IPS DF 19.7 (cell line): ENCODE results near the gene SCUBE1.

Experiments used
- DNase-seq: peaks from one replicate; pipeline ENCODE4 v3.0.0-alpha.2; 2013; ENCODE audit warnings: low read depth, low spot score

Gene SCUBE1

GRCh38 chr22:43200031-43200430 lies 143.1 kb downstream of the SCUBE1 start:
- no peak for DNase-seq

DNA sequence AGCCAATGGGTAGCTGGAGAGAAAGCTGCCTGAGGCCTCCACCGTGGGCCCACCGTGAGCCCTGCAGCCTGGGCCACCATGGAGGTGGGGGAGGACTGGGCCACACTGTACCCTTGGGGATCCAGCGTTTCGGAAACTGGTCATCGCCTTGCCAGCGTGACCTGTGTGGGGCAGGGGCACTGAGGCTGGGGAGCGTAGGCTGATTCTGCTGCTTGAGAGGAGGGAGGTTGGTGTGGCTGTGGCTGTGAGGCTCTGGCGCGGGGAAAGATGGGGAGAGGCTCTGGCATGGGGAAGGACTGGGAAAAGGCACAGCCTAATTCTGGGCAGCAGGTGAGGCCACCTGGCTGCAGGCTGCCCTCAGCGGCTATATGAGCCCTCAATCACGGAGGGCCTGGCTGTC lies 143.6 kb downstream of the SCUBE1 start:
- no peak for DNase-seq

DNA sequence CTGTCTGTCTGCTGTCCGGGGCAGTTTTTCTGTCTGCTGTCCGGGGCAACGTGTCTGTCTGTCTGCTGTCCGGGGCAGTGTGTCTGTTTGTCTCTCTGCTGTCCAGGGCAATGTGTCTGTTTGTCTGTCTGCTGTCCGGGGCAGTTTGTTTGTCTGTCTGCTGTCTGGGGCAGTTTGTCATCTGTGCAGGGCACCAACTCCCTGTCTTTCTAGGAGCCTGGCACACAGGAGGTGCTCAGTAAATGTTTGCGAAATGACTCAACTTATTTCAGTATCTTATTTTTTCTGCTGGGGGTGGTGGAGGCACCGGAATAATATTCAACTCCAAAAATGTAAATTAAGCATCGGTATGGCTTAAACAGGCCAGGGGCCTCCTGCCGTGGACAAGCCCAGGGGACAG lies 144.2 kb downstream of the SCUBE1 start:
- no peak for DNase-seq

- DNase-seq: no peak
These were observed 145.0 kb downstream of the SCUBE1 start for GRCh38 chr22:43198126-43198525.

GRCh38 chr22:43197271-43197941 lies 145.8 kb downstream of the SCUBE1 start:
- no peak for DNase-seq

DNA sequence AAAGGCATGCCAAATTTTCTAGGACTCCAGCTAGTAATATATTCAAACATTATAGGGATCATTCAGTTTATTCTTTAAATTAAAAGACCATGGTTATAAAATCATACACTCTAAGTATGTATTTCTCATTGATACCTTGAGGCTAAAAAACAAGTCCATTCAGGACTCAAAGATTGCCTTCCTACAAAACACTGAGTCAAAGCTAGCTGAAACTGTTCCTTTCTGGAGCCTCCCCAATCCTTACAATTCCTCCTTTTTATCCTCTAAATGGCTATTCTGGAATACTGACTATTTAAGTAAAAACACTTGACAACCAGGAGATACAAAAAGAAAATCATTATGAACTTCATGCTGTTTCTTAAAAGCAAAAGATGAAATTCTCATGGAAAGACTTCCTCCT lies 151.3 kb downstream of the SCUBE1 start:
- no peak for DNase-seq

GRCh38 chr22:43188829-43189545 lies 154.2 kb downstream of the SCUBE1 start:
- no peak for DNase-seq

DNA sequence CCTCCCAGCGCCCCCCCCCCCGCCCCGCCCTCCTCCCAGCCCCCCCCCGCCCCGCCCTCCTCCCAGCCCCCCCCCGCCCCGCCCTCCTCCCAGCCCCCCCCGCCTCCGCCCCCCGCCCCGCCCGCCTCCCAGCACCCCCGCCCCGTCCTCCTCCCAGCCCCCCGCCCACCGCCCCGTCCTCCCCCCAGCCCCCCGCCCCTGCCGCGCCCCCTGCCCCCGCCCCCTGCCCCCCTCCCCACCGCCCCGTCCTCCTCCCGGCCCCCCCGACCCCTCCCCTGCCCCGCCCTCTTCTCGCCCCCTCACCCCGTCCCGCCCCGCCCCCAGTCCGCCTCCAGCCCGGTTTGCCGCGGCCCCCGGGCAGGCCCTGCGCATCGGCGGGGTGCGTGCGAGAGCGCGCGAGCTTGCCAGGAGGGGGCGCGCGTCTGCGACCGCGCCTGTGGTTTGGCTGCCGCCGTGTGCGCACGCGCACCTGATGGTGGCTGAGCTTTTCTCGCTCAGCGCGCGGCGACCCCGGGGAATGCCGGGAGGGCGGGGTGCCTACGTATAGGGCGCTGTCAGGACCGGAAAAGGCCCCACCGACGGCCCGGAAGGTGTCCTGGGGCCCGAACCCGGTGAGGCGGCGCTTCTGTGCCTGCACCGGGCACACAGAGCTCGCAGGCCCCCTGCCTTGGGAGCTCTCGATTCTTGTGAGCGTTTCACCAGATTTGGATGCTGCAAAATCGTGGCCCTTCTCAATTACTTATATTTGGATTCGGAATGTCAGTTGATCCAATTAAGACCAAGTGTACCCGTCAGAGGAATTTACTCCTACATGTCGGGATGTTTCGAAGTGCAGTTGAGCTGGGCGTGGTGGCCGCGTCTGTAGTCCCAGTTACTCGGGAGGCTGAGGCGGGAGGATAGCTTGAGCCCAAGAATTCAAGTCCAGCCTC lies 155.7 kb downstream of the SCUBE1 start:
- DNase-seq: peak; percentile 54

- DNase-seq: no peak
These were observed 156.7 kb downstream of the SCUBE1 start, which contains the start of gene TTLL12 for GRCh38 chr22:43186272-43187170. TSS of gene TTLL12 (minus strand) at chr22:43187134. CDS start at chr22:43187069, 65 bp downstream.

- DNase-seq: no peak
These were observed 157.3 kb downstream of the SCUBE1 start for GRCh38 chr22:43185860-43186261.

GRCh38 chr22:43183496-43184277 lies 159.5 kb downstream of the SCUBE1 start:
- no peak for DNase-seq

DNA sequence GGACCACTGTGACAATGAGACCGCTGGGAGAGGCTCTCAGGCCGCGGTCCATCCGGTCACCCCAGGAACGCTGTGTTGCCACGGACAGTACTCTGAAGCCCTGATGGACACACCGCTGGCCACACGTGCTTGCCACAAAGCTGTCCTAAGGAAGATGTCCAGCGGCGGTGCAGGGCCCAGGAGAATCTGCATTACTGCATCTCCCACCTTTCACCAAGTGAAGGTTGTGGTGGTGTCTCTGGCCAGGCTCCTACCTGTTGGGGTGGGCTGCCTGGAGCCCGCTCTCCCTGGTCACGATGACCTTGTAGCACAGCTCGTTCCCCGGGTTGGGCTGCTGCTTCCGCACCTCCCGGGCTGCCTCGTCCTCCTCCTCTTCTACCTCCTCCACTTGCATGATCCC lies 160.4 kb downstream of the SCUBE1 start:
- DNase-seq: no peak

GRCh38 chr22:43182118-43182517 lies 161.1 kb downstream of the SCUBE1 start:
- DNase-seq: no peak

GRCh38 chr22:43181321-43182076 lies 161.7 kb downstream of the SCUBE1 start:
- no peak for DNase-seq

DNA sequence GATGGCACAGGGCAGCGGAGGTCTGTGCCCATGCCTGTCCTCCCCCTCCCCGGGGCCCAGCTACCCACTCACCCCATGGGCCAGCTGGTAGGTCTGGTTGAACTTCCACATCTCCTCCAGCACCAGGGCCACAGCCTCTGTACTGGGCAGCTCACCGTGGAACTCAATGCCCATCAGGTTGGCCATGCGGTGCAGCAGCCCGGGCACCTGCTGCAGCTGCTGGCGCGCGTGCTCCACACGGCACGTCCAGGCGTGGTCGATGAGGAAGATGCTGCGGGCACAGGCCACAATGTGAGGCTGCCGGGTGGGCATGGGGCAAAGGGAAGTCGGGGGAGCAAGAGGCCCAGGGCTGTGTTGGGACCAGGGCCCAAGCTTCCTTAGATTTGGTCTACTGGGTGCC lies 162.5 kb downstream of the SCUBE1 start:
- DNase-seq: no peak

- no peak for DNase-seq
These were observed 163.3 kb downstream of the SCUBE1 start for GRCh38 chr22:43179911-43180195.

- DNase-seq: no peak
These were observed 163.8 kb downstream of the SCUBE1 start for GRCh38 chr22:43179146-43179910.

- DNase-seq: no peak
These were observed 165.7 kb downstream of the SCUBE1 start for GRCh38 chr22:43177479-43177878.

DNA sequence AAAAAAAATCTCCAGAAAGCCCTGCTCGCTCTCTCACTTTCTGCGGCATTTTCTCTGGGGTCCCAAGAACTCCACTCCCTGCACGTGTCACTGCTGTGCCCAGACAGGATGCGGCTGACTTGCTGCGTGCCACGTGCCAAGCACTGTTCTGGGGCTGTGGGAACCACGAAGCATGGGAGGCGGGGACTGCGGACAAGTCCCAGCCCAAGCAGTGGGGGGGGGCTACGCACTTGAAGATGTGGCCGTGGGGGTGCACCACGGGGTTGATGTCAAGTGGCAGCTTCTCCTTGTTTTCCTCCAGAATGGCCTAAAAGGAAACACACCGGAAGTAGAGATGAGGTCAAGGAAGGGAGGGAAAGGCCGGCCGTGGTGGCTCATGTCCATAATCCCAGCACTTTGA lies 167.1 kb downstream of the SCUBE1 start:
- DNase-seq: no peak
